Measurements from ENCODE around the gene CPED1. TPM values are rescaled to one million over a fixed set of nuclear protein-coding genes. Genes with fewer than 3 reads are reported as not detected.

CPED1 gene
- total and polyA plus RNA-seq, 3 donors from 2014 or later, result 7.4 to 13.1 (median 11.8) TPM

DNA sequence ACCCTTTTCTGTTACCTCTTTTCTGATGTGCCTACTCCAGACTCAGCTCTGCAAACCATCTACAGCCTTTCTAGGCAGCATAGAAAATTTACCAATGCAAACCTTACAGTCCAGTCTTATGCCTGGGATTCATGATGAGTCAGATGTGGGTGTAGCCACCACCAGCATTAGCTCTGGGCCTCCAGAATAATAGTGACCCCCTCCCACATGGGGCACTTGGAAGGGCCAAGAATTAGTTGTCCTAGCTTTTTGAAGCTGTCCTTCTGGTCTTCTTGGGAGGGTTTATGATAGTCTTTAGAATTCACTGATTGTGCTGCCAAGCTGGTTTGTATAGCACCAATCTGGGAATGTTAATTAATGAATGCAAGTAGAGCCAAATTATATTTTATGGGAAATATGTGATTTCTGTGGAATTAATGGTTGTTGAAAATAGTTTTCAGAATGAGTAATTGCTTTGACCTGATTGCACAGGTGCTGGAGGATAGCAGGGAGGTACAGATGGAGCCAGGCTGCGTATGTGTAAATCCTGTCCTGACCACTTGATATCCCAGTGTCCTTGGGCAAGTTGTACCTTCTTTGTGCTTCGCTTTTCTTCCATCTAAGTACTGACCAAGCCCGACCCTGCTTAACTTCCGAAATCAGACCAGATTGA is 94.8 kb downstream of the CPED1 start:
- H3K9me3 ChIP-seq, result no peaks in the 10 kb centered on the region
- intact Hi-C loops (cut with DNase I; ENCODE audit: low total_unique reads), result loop anchor here (5.0 kb wide), 1 partner anchor 96 kb away; the partner anchor contains the start of gene CPED1
- TF ChIP-seq, protein P1, sequence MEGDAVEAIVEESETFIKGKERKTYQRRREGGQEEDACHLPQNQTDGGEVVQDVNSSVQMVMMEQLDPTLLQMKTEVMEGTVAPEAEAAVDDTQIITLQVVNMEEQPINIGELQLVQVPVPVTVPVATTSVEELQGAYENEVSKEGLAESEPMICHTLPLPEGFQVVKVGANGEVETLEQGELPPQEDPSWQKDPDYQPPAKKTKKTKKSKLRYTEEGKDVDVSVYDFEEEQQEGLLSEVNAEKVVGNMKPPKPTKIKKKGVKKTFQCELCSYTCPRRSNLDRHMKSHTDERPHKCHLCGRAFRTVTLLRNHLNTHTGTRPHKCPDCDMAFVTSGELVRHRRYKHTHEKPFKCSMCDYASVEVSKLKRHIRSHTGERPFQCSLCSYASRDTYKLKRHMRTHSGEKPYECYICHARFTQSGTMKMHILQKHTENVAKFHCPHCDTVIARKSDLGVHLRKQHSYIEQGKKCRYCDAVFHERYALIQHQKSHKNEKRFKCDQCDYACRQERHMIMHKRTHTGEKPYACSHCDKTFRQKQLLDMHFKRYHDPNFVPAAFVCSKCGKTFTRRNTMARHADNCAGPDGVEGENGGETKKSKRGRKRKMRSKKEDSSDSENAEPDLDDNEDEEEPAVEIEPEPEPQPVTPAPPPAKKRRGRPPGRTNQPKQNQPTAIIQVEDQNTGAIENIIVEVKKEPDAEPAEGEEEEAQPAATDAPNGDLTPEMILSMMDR (IDR thresholded peaks at IDR 0.05), result no peak
- TF ChIP-seq POLR2A (IDR thresholded peaks at IDR 0.05), result no peak
- no peaks in the 10 kb centered on the region for H3K4me1 ChIP-seq
- no peak overlapping the region for H3K27ac ChIP-seq
- no peaks in the 10 kb centered on the region for H3K27me3 ChIP-seq
- no peak for DNase-seq
- no peak overlapping the region for H3K4me3 ChIP-seq
- H3K36me3 ChIP-seq (ENCODE audit: low read depth, missing control alignments), result no peaks in the 10 kb centered on the region
- 58 to 68% methylated on average over 4 of the region's 4 CpGs for WGBS, 2 donors

DNA sequence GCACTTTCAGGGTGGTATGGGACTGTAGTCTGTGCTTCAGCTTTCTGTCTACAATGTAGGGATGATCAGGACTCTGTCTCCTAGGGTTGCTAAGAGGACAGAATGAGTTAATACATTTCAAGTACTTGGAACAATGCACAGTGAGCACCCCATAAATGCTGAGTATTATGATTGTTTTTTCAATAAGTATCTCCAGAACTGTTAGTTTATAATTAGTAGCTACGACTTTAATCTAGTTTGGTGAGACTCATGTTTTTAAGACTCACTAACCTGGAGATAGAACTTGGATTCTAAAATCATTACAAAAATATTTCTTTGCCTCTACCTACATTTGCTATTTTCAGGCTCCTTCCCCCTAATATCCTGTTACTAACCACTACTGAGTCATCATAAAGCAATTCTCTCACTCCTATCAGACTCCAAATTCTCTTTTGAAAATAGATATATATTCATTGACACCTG is 95.3 kb downstream of the CPED1 start:
- Histone ChIP-seq H3K27me3 (no peaks in the 10 kb centered on the region), H3K27ac (no peak overlapping the region), H3K4me1 (no peaks in the 10 kb centered on the region), H3K4me3 (no peak overlapping the region), H3K36me3 (ENCODE audit: low read depth, missing control alignments) (no peaks in the 10 kb centered on the region), H3K9me3 (no peaks in the 10 kb centered on the region)
- intact Hi-C loops (cut with DNase I; ENCODE audit: low total_unique reads), result loop anchor here (5.0 kb wide), 1 partner anchor 97 kb away; the partner anchor contains the start of gene CPED1
- 75 to 81% methylated on average over 1 of the region's 1 CpG for WGBS, 2 donors
- DNase-seq, result no peak
- TF ChIP-seq POLR2A (IDR thresholded peaks at IDR 0.05), result no peak
- TF ChIP-seq, protein P1 (IDR thresholded peaks at IDR 0.05), result no peak

DNA sequence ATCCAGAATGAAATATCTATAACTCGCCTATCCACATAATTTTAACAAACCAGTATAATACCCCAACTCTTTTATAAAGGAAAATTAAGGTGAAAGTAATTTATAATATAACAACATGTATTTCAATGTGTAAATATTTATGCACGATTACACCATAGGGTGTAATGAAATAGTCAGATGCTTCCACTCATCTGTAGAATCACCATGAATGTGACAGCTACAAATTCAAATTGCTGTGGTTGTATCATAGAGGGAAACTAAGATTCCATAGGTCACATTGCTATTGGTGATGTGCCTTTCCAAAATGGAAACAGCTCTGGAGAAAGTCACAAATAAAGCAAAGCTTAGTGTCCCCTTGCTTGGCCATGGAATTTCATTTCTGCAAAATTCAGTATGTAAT is 95.7 kb downstream of the CPED1 start:
- H3K9me3 ChIP-seq, result no peaks in the 10 kb centered on the region
- no peak overlapping the region for H3K27ac ChIP-seq
- intact Hi-C loops (cut with DNase I; ENCODE audit: low total_unique reads), result loop anchor here (5.0 kb wide), 1 partner anchor 97 kb away; the partner anchor contains the start of gene CPED1
- DNase-seq, result no peak
- H3K27me3 ChIP-seq, result no peaks in the 10 kb centered on the region
- 20 to 21% methylated on average over 2 of the region's 2 CpGs for WGBS, 2 donors
- no peak overlapping the region for H3K4me3 ChIP-seq
- no peaks in the 10 kb centered on the region for H3K36me3 ChIP-seq (ENCODE audit: low read depth, missing control alignments)
- no peaks in the 10 kb centered on the region for H3K4me1 ChIP-seq
- TF ChIP-seq, protein P1 (IDR thresholded peaks at IDR 0.05), result no peak
- TF ChIP-seq POLR2A (IDR thresholded peaks at IDR 0.05), result no peak

DNA sequence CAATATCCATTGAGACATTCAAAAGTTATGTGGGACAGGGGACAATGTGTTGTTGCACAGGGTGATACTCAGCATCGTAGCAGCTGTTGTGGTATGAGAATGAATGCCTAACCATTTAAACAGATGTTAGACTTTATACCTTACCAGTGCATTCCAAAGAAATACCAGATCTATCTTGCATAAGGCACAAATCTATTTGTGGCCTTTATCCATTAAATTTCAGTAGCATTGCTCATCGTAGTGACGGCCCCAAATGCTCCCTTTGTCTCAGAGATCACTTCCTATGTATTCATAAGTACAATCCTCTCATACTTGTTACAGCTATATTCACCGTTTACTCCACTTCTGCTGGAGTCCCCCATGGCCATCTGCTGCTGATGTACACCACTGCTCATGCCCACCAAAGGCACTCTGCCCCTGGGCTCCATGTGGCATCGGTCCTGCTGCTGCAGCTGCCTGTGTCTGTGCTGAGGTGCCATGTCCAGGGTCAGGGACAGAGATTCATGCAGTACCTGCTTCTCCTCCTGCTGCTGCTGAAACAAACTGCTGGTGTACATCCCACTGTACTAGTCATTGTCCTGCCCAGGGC is 96.3 kb downstream of the CPED1 start:
- WGBS, 2 donors, result 59 to 72% methylated on average over 5 of the region's 5 CpGs
- H3K9me3 ChIP-seq, result no peaks in the 10 kb centered on the region
- H3K27ac ChIP-seq, result peak overlapping the region in 1 of 2 donors; percentile 70
- no peaks in the 10 kb centered on the region for H3K27me3 ChIP-seq
- no peak for DNase-seq
- TF ChIP-seq, protein P1 (IDR thresholded peaks at IDR 0.05), result no peak
- no peak for TF ChIP-seq POLR2A (IDR thresholded peaks at IDR 0.05)
- intact Hi-C loops (cut with DNase I; ENCODE audit: low total_unique reads), result loop anchor here (5.0 kb wide), 1 partner anchor 98 kb away; the partner anchor contains the start of gene CPED1
- H3K36me3 ChIP-seq (ENCODE audit: low read depth, missing control alignments), result no peaks in the 10 kb centered on the region
- no peaks in the 10 kb centered on the region for H3K4me1 ChIP-seq
- H3K4me3 ChIP-seq, result no peak overlapping the region

Data from testis (tissue), 3 donors.